ENCODE data around the gene ETF1. TPM values are rescaled to one million over a fixed set of nuclear protein-coding genes. Genes with fewer than 3 reads are reported as not detected.
"Not testable (repeated sequence)": the region's sequence is repeated elsewhere in the genome, so short reads cannot be mapped to it uniquely, and the experiment has no call there.

The ETF1 gene
- total RNA-seq, 2 experiments from 2014 or later: 246 to 247 TPM

GRCh38 chr5:138504799-138505198 is 38.2 kb downstream of the ETF1 start:
- POLR2A ChIA-PET: interaction anchor here (0.6 to 0.9 kb wide), 2 partner anchors 39 to 40 kb away, joined by 3 to 4 read pairs; no protein-coding TSS in a partner anchor

GRCh38 chr5:138503487-138504270 is 39.4 kb downstream of the ETF1 start:
- ChIA-PET POLR2A (interaction anchor here (0.6 to 1.0 kb wide), 3 partner anchors 8 to 39 kb away, joined by 3 read pairs; no protein-coding TSS in a partner anchor), CTCF (interaction anchor here (0.5 to 3.2 kb wide), 16 partner anchors 8 to 196 kb away, joined by 3 to 26 read pairs (median 4); partner anchors contain the start of gene EGR1)

More at GRCh38 chr5:138504799-138505198, 38.2 kb downstream of the ETF1 start:
- CTCF ChIA-PET: interaction anchor here (0.5 to 3.2 kb wide), 8 partner anchors 12 to 79 kb away, joined by 3 to 26 read pairs (median 7); partner anchors contain the start of gene EGR1

GRCh38 chr5:138502521-138502920 is 40.5 kb downstream of the ETF1 start:
- ChIA-PET CTCF (interaction anchor here (0.7 to 3.2 kb wide), 6 partner anchors 9 to 1497 kb away, joined by 3 to 26 read pairs (median 4); partner anchors contain the start of gene EGR1), POLR2A (no interaction called here)

GRCh38 chr5:138502121-138502520 is 40.9 kb downstream of the ETF1 start:
- POLR2A ChIA-PET: no interaction called here

GRCh38 chr5:138498376-138498775 is 44.7 kb downstream of the ETF1 start:
- POLR2A ChIA-PET: no interaction called here
- CTCF ChIA-PET: interaction anchor here (0.6 to 3.5 kb wide), 3 partner anchors 28 to 216 kb away, joined by 3 to 12 read pairs (median 4); no protein-coding TSS in a partner anchor

More at GRCh38 chr5:138502121-138502520, 40.9 kb downstream of the ETF1 start:
- CTCF ChIA-PET: interaction anchor here (0.9 to 3.2 kb wide), 2 partner anchors 10 to 53 kb away, joined by 3 to 26 read pairs; no protein-coding TSS in a partner anchor

- CTCF ChIA-PET: interaction anchor here (0.8 to 1.3 kb wide), 2 partner anchors 8 to 53 kb away, joined by 3 read pairs; no protein-coding TSS in a partner anchor
These were observed 47.7 kb downstream of the ETF1 start for GRCh38 chr5:138495351-138495750.

GRCh38 chr5:138492560-138493045 is 50.4 kb downstream of the ETF1 start:
- ChIA-PET CTCF (interaction anchor here (1.1 to 2.0 kb wide), 3 partner anchors 11 to 43 kb away, joined by 6 to 9 read pairs (median 8); partner anchors contain the start of gene EGR1), POLR2A (interaction anchor here (0.6 to 1.3 kb wide), 4 partner anchors 11 to 1883 kb away, joined by 3 to 7 read pairs (median 4); partner anchors contain the start of gene EGR1)

More at GRCh38 chr5:138495351-138495750, 47.7 kb downstream of the ETF1 start:
- POLR2A ChIA-PET: no interaction called here

- ChIA-PET CTCF (interaction anchor here (1.7 to 2.0 kb wide), 2 partner anchors 27 to 43 kb away, joined by 8 to 9 read pairs; partner anchors contain the start of gene EGR1), POLR2A (interaction anchor here (1.2 to 1.3 kb wide), 2 partner anchors 12 to 27 kb away, joined by 3 to 7 read pairs; partner anchors contain the start of gene EGR1)
These were observed 51.1 kb downstream of the ETF1 start for GRCh38 chr5:138491669-138492559.

GRCh38 chr5:138491284-138491648 is 51.8 kb downstream of the ETF1 start:
- ChIA-PET CTCF (interaction anchor here (1.0 kb wide), 1 partner anchor 32 kb away, joined by 3 read pairs; no protein-coding TSS in a partner anchor), POLR2A (no interaction called here)

GRCh38 chr5:138490648-138491283 is 52.3 kb downstream of the ETF1 start:
- CTCF ChIA-PET: interaction anchor here (1.0 kb wide), 1 partner anchor 32 kb away, joined by 3 read pairs; no protein-coding TSS in a partner anchor
- POLR2A ChIA-PET: no interaction called here

GRCh38 chr5:138489683-138490061 is 53.4 kb downstream of the ETF1 start:
- CTCF ChIA-PET: no interaction called here

GRCh38 chr5:138488481-138488945 is 54.5 kb downstream of the ETF1 start:
- ChIA-PET CTCF (no interaction called here), POLR2A (no interaction called here)

More at GRCh38 chr5:138489683-138490061, 53.4 kb downstream of the ETF1 start:
- POLR2A ChIA-PET: no interaction called here

- CTCF ChIA-PET: no interaction called here
- POLR2A ChIA-PET: no interaction called here
These were observed 60.4 kb downstream of the ETF1 start for GRCh38 chr5:138482638-138483037.

GRCh38 chr5:138476918-138477317 is 66.1 kb downstream of the ETF1 start:
- CTCF ChIA-PET: interaction anchor here (1.0 kb wide), 1 partner anchor 10 kb away, joined by 3 read pairs; no protein-coding TSS in a partner anchor
- POLR2A ChIA-PET: no interaction called here

- CTCF ChIA-PET, POLR2A ChIA-PET: not testable (repeated sequence)
These were observed 69.9 kb downstream of the ETF1 start for GRCh38 chr5:138473151-138473550.

- ChIA-PET POLR2A (no interaction called here), CTCF (no interaction called here)
These were observed 70.7 kb downstream of the ETF1 start for GRCh38 chr5:138472353-138472752.

GRCh38 chr5:138471052-138471361 is 72.0 kb downstream of the ETF1 start:
- ChIA-PET CTCF (no interaction called here), POLR2A (no interaction called here)

- ChIA-PET CTCF (no interaction called here), POLR2A (no interaction called here)
These were observed 72.5 kb downstream of the ETF1 start for GRCh38 chr5:138470322-138471051.

All from activated CD8-positive, alpha-beta memory T cell treated with anti-CD3 and anti-CD28 coated beads for 36 hours (primary cell).